GM11168 (cell line): ENCODE measurements around the gene LHFPL6.

Experiments used
- in situ Hi-C: fragments of 300-500 bp; cut with MboI; formaldehyde crosslinking; loops from one replicate; pipeline ENCODE4 v1.12.0; 2022; ENCODE audit warnings: low sequenced_read_pairs; ENCODE audit not compliant: unreplicated experiment

The LHFPL6 gene

GRCh38 chr13:39401046-39401705, 201.8 kb downstream of the LHFPL6 start:
- in situ Hi-C loops: no loop called here

- in situ Hi-C loops: no loop called here
Measured at GRCh38 chr13:39399102-39399501, 203.9 kb downstream of the LHFPL6 start.

GRCh38 chr13:39397896-39398265, 205.1 kb downstream of the LHFPL6 start:
- in situ Hi-C loops: no loop called here

GRCh38 chr13:39397226-39397895, 205.6 kb downstream of the LHFPL6 start:
- in situ Hi-C loops: no loop called here

- in situ Hi-C loops: no loop called here
Measured at GRCh38 chr13:39394796-39395678, 208.0 kb downstream of the LHFPL6 start.

- in situ Hi-C loops: no loop called here
Measured at GRCh38 chr13:39391761-39392160, 211.2 kb downstream of the LHFPL6 start.

GRCh38 chr13:39389013-39389412, 214.0 kb downstream of the LHFPL6 start:
- in situ Hi-C loops: no loop called here

GRCh38 chr13:39385621-39386231, 217.3 kb downstream of the LHFPL6 start:
- in situ Hi-C loops: no loop called here

GRCh38 chr13:39385154-39385553, 217.8 kb downstream of the LHFPL6 start:
- in situ Hi-C loops: no loop called here

- in situ Hi-C loops: no loop called here
Measured at GRCh38 chr13:39381456-39381855, 221.5 kb downstream of the LHFPL6 start.

- in situ Hi-C loops: no loop called here
Measured at GRCh38 chr13:39379667-39380655, 223.0 kb downstream of the LHFPL6 start.

- in situ Hi-C loops: no loop called here
Measured at GRCh38 chr13:39379118-39379517, 223.9 kb downstream of the LHFPL6 start.

- in situ Hi-C loops: no loop called here
Measured at GRCh38 chr13:39378306-39378705, 224.7 kb downstream of the LHFPL6 start.

- in situ Hi-C loops: no loop called here
Measured at GRCh38 chr13:39377699-39378098, 225.3 kb downstream of the LHFPL6 start.

- in situ Hi-C loops: no loop called here
Measured at GRCh38 chr13:39376076-39376475, 226.9 kb downstream of the LHFPL6 start.

GRCh38 chr13:39375601-39376000, 227.4 kb downstream of the LHFPL6 start:
- in situ Hi-C loops: no loop called here

- in situ Hi-C loops: no loop called here
Measured at GRCh38 chr13:39374741-39375189, 228.2 kb downstream of the LHFPL6 start.

GRCh38 chr13:39373145-39373544, 229.8 kb downstream of the LHFPL6 start:
- in situ Hi-C loops: no loop called here

- in situ Hi-C loops: no loop called here
Measured at GRCh38 chr13:39371706-39372105, 231.3 kb downstream of the LHFPL6 start.
